HUES48 (cell line): Measurements from ENCODE around the gene DTNBP1.

Source experiments
- H3K27ac ChIP-seq: one replicate; pipeline ENCODE4 v1.7.0; 2013; ENCODE audit warnings: low read depth, low read length, inconsistent platforms
- H3K27me3 ChIP-seq: 2 replicates; pipeline ENCODE4 v1.6.1; 2013; ENCODE audit warnings: mild to moderate bottlenecking, low read length; ENCODE audit not compliant: control insufficient read depth, insufficient read depth
- H3K36me3 ChIP-seq: 2 replicates; pipeline ENCODE4 v1.6.1; 2013; ENCODE audit warnings: low read length; ENCODE audit not compliant: control insufficient read depth, insufficient read depth
- H3K4me1 ChIP-seq: 2 replicates; pipeline ENCODE4 v1.6.1; 2013; ENCODE audit warnings: mild to moderate bottlenecking, low read length; ENCODE audit not compliant: control insufficient read depth, insufficient read depth
- H3K4me3 ChIP-seq: 2 replicates; pipeline ENCODE4 v1.5.1; 2013; ENCODE audit warnings: mild to moderate bottlenecking, low read depth, low read length
- H3K9ac ChIP-seq: 2 replicates; pipeline ENCODE4 v1.6.1; 2013; ENCODE audit warnings: mild to moderate bottlenecking, low read depth, low read length, moderate library complexity
- H3K9me3 ChIP-seq: 2 replicates; pipeline ENCODE4 v1.6.1; 2013; ENCODE audit warnings: low read length; ENCODE audit not compliant: control insufficient read depth, insufficient read depth

Gene DTNBP1

DNA sequence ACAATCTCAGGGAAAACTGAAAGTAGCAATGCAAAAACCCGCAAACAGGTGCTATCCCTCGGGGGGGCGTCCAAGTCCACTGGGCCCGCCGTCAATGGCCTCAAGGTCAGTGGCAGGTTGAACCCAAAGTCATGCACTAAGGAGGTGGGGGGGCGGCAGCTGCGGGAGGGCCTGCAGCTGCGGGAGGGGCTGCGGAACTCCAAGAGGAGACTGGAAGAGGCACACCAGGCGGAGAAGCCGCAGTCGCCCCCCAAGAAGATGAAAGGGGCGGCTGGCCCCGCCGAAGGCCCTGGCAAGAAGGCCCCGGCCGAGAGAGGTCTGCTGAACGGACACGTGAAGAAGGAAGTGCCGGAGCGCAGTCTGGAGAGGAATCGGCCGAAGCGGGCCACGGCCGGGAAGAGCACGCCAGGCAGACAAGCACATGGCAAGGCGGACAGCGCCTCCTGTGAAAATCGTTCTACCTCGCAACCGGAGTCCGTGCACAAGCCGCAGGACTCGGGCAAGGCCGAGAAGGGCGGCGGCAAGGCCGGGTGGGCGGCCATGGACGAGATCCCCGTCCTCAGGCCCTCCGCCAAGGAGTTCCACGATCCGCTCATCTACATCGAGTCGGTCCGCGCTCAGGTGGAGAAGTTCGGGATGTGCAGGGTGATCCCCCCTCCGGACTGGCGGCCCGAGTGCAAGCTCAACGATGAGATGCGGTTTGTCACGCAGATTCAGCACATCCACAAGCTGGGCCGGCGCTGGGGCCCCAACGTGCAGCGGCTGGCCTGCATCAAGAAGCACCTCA, 166.3 kb downstream of the DTNBP1 start:
- Histone ChIP-seq H3K36me3 (peaks cover 82% of the 10 kb centered on the region), H3K27me3 (no peaks in the 10 kb centered on the region), H3K27ac (no peak overlapping the region), H3K9ac (no peak overlapping the region), H3K9me3 (no peaks in the 10 kb centered on the region), H3K4me3 (no peak overlapping the region), H3K4me1 (peaks cover 24% of the 10 kb centered on the region)

DNA sequence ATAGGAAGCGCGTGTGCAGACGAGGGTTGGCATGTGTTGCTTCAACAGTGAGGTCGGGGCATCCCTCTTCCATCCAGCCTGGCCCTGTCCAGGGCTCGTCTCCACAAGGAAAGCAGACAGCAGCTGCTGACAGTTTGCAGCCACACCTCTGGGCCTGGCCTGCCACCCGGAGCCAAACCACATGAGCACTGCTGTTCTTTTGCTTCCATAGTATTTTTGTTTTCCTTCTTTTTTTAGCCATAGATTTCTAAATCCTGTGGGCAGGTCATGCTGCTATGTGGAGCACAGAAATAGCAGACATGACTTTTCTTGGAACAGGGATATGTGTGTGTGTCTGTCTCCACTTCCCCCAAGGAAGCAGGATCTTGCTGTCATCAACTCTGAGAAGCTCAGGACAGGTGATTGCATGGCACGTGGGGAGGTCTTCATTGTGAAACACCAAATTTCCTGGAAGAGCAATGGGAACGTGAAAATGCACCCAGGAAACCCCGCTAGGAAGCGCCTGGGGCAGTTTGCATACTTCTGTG, 167.4 kb downstream of the DTNBP1 start:
- Histone ChIP-seq H3K36me3 (peaks cover 72% of the 10 kb centered on the region), H3K27ac (no peak overlapping the region), H3K4me3 (no peak overlapping the region), H3K27me3 (no peaks in the 10 kb centered on the region), H3K4me1 (peaks cover 35% of the 10 kb centered on the region), H3K9ac (no peak overlapping the region), H3K9me3 (no peaks in the 10 kb centered on the region)

GRCh38 chr6:15493437-15494168, 169.2 kb downstream of the DTNBP1 start:
- Histone ChIP-seq H3K27me3 (no peaks in the 10 kb centered on the region), H3K9me3 (no peaks in the 10 kb centered on the region), H3K9ac (no peak overlapping the region), H3K4me3 (peak overlapping the region; percentile 45), H3K27ac (peak overlapping the region; percentile 85), H3K36me3 (peaks cover 71% of the 10 kb centered on the region), H3K4me1 (peaks cover 42% of the 10 kb centered on the region)

DNA sequence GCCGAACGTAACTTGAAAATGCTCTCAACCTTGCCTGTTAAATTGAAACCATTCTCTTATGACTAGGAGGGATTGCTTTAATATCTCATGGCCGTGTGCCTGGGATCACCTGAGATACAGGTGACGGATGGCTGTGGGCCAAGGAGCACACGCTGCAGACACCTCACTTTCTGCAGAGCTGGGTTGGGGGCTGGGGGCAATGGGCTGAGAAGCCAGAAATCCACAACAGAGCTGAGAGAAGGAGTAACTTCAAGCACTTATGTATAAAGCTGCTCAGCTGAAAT, 170.9 kb downstream of the DTNBP1 start:
- H3K36me3 ChIP-seq, result peaks cover 73% of the 10 kb centered on the region
- peaks cover 42% of the 10 kb centered on the region for H3K4me1 ChIP-seq
- H3K4me3 ChIP-seq, result no peak overlapping the region
- no peak overlapping the region for H3K9ac ChIP-seq
- peak overlapping the region; percentile 9 for H3K27ac ChIP-seq
- no peaks in the 10 kb centered on the region for H3K9me3 ChIP-seq
- no peaks in the 10 kb centered on the region for H3K27me3 ChIP-seq

DNA sequence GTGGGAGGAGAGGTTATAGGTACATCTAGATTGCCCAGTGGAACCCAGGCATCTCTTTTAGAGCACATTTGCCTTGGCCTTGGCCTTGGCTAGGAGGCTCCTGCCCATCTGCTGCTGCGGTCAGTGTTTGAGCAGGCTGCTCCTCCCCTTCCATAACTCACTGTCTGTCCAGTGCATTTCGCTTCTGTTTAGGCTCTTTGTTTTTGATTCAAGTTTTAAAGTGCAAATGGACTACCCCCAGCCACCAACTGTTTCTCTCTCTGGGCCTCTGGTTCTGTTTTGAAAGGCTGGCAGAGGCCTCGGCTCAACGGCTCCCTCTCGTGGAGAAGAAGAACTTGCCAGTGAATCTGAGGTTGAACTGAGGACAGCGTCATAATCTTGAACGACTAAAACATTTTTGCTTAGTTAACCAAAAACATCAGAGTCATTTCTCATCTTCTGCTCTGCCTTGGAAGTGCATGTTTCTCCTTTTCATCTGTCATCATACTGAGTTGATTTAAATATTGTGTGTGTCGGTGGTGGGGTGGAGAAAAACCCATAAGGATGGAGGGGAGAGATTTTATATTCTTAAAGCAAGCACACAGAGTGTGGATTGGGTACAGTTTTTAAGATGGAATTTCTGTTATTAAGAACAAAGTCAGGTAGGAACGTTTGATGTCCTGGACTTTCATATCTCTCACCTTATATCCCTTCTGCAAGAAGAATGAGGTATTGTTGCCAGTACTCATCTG, 171.4 kb downstream of the DTNBP1 start:
- Histone ChIP-seq H3K4me1 (peaks cover 42% of the 10 kb centered on the region), H3K9me3 (no peaks in the 10 kb centered on the region), H3K27me3 (no peaks in the 10 kb centered on the region), H3K36me3 (peaks cover 73% of the 10 kb centered on the region), H3K4me3 (no peak overlapping the region), H3K27ac (peak overlapping the region; percentile 9), H3K9ac (no peak overlapping the region)

DNA sequence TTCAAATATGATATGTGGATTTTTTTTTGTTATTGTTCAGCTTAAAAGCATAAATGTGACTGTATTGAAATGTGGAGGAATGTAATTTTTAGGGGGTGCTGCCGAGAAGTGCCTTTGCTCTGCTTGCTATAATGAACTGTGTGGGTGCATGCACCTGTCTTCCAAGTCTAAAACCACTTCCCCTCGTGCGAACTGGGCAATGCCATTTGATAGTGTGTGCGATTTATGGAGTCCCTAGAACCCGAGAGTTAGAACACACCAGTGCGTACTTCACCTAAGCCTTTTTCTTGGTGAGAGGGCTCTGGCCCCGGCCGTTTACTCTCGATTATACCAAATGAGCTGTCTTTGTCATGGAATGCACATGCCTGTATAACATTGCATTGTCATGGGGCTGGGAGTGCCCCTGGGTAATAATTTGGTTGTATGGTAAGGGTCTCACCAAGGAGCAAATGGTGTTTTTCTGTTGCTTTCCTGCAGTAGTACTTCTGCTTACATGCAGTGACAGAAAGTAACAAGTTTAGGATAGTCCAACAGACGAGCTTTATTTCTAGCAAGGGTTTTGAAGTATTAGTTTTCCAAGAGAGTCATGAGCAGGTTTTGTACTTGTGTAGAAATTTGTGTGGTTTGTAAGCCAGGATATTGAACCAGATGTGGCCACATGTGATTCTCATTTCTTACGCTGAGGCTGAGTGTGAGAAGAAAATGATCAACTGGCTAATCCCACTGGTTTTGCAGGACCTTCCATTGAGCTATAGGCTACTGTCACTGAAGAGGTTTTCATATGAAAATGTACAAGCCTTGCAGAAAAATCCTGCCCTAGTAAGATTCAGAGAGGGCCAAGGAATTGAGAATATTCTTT, 172.4 kb downstream of the DTNBP1 start:
- no peaks in the 10 kb centered on the region for H3K27me3 ChIP-seq
- H3K4me3 ChIP-seq, result no peak overlapping the region
- peaks cover 68% of the 10 kb centered on the region for H3K36me3 ChIP-seq
- no peaks in the 10 kb centered on the region for H3K9me3 ChIP-seq
- H3K4me1 ChIP-seq, result peaks cover 48% of the 10 kb centered on the region
- peak overlapping the region; percentile 8 for H3K27ac ChIP-seq
- no peak overlapping the region for H3K9ac ChIP-seq

DNA sequence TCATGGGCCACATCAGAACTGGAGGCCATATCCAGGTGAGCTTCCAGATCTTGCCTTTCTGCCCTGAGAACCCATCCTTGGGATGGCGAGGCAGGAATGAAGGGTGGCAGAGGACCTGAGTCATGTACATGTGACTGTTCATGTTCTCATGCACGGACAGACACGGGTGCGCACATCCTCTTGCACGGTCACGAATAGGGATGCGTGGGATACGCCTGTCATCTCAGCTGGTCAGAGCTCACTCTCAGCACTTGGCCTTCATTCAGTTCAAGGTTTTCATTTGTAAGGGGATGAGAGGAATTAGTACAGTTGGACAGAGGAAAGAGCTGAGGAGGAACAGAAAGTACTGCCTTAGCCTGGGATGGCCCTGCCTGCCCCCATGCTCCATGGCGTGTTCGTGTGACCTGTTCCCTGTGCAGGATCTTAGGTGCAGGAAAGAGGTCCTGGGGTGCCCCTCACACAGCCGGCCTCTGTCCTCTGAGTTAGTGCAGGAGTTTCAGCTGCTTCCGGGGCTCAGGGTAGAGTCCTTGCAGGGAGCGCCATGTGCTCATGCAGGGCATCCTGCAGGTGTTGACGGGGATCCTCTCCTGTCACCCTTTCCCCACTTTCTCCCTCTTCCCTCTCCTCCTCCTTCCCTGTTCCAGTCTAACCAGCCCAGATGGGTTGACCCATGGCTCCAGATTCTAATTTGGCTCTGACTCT, 173.4 kb downstream of the DTNBP1 start:
- Histone ChIP-seq H3K27me3 (no peaks in the 10 kb centered on the region), H3K4me3 (no peak overlapping the region), H3K9me3 (no peaks in the 10 kb centered on the region), H3K27ac (no peak overlapping the region), H3K9ac (no peak overlapping the region), H3K36me3 (peaks cover 58% of the 10 kb centered on the region), H3K4me1 (peaks cover 59% of the 10 kb centered on the region)

GRCh38 chr6:15487262-15487661, 175.6 kb downstream of the DTNBP1 start:
- Histone ChIP-seq H3K36me3 (peaks cover 53% of the 10 kb centered on the region), H3K9me3 (no peaks in the 10 kb centered on the region), H3K4me3 (no peak overlapping the region), H3K9ac (no peak overlapping the region), H3K4me1 (peaks cover 62% of the 10 kb centered on the region), H3K27ac (no peak overlapping the region), H3K27me3 (no peaks in the 10 kb centered on the region)

DNA sequence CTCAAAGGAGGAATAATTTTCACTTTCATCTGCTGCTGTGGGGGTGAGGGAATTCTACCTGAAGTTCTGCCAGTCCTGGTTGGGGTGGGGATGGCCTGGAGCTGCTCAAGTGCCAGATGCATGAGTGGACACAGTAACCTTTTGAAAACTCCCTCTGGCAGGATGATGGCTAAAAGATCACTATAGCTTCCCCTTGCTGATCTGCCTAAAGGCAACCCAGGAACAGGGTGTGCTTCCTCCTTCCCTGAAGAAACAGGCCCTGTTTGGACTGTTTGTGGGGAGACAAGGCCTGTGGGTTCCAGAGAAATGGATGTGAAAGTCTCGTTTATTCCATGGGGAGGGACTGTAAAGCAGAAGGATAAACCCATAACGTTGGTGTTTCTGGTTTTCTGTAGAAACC, 176.9 kb downstream of the DTNBP1 start:
- H3K36me3 ChIP-seq, result peaks cover 50% of the 10 kb centered on the region
- no peaks in the 10 kb centered on the region for H3K9me3 ChIP-seq
- no peak overlapping the region for H3K4me3 ChIP-seq
- peaks cover 57% of the 10 kb centered on the region for H3K4me1 ChIP-seq
- no peak overlapping the region for H3K27ac ChIP-seq
- no peaks in the 10 kb centered on the region for H3K27me3 ChIP-seq
- H3K9ac ChIP-seq, result no peak overlapping the region

DNA sequence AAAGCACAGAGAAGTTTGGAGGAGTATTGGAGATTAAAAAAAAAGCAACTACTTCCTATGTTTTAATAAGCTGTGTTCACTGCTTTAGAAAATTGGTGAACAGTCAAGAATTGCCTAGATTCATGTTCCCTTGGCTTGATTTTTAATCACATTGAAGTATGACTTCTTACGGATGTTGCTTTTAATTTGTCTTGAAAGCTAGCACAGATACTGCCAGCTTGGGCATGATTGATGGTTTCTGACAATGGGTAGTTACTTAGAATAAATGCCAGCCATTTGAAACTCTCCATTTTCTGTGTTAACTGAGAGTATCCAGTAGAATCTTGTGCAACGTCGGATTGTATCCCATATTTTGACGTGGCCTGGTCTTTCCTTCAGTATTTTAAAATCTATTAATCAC, 178.0 kb downstream of the DTNBP1 start:
- Histone ChIP-seq H3K27me3 (no peaks in the 10 kb centered on the region), H3K36me3 (peaks cover 45% of the 10 kb centered on the region), H3K4me3 (no peak overlapping the region), H3K9me3 (no peaks in the 10 kb centered on the region), H3K9ac (no peak overlapping the region), H3K27ac (no peak overlapping the region), H3K4me1 (peaks cover 57% of the 10 kb centered on the region)
